Lung (tissue), 16 donors: ENCODE results near the gene TYMP. TPM values are rescaled to one million over a fixed set of nuclear protein-coding genes. Genes with fewer than 3 reads are reported as not detected.

Experiments
- ATAC-seq: fragments of 200-7000 bp; cut with Tn5 transposase; one replicate; pipeline ENCODE4 v1.9.1; 2020; ENCODE audit warnings: moderate number of reproducible peaks; ENCODE audit not compliant: insufficient read depth, low FRiP score
- DNase-seq, 3 donors: peaks; one replicate each; pipeline ENCODE4 v3.0.0-alpha.2; 2013 to 2017
- H3K27ac ChIP-seq, 2 donors: one replicate each; pipeline ENCODE4 v1.5.1; 2013; ENCODE audit warnings: mild to moderate bottlenecking in 2 of 2, moderate library complexity in 2 of 2, control low read depth in 1 of 2, inconsistent platforms in 1 of 2, low read depth in 1 of 2, low read length in 1 of 2
- H3K27me3 ChIP-seq, 3 donors: one replicate each; pipeline ENCODE4 v1.5.1; 2013; ENCODE audit warnings: low read length in 2 of 3; ENCODE audit not compliant: control insufficient read depth in 3 of 3, insufficient read depth in 3 of 3
- H3K36me3 ChIP-seq, 4 donors: one replicate each; pipeline ENCODE4 v1.5.1; 2013; ENCODE audit warnings: low read length in 4 of 4, mild to moderate bottlenecking in 1 of 4, moderate library complexity in 1 of 4; ENCODE audit not compliant: control insufficient read depth in 4 of 4, insufficient read depth in 4 of 4
- H3K4me1 ChIP-seq, 5 donors: one replicate each; pipeline ENCODE4 v1.5.1; 2013; ENCODE audit warnings: low read length in 5 of 5, mild to moderate bottlenecking in 2 of 5, moderate library complexity in 1 of 5; ENCODE audit not compliant: control insufficient read depth in 5 of 5, insufficient read depth in 5 of 5
- H3K4me3 ChIP-seq: one replicate; pipeline ENCODE4 v1.5.1; 2013; ENCODE audit warnings: mild to moderate bottlenecking, control low read depth, moderate library complexity
- H3K9ac ChIP-seq, 2 donors: one replicate each; pipeline ENCODE4 v1.5.1; 2013; ENCODE audit warnings: low read length in 2 of 2, control low read depth in 1 of 2; ENCODE audit not compliant: insufficient read depth in 1 of 2
- H3K9me3 ChIP-seq, 4 donors: one replicate each; pipeline ENCODE4 v1.5.1; 2013; ENCODE audit warnings: low read length in 3 of 4, mild to moderate bottlenecking in 1 of 4, moderate library complexity in 1 of 4; ENCODE audit not compliant: control insufficient read depth in 4 of 4, insufficient read depth in 3 of 4
- CTCF ChIP-seq: IDR thresholded peaks from 2 replicates; pipeline ENCODE4 v1.5.1; 2012; ENCODE audit warnings: mild to moderate bottlenecking; ENCODE audit errors: control extremely low read depth, extremely low read depth
- WGBS, 2 donors: extraction: QIAGEN DNeasy Blood & Tissue Kit; methylation state at CpG; one replicate each; pipeline ENCODE4 v1.1.7; 2013; 5-methylcytosine and 5-hydroxymethylcytosine counted together
- long read RNA-seq, 5 donors: transcript quantifications; one replicate each; lab custom pipeline, GENCODE V29; 2026
- polyA plus RNA-seq, 2 donors: library from polyadenylated mRNA; stranded (reverse); fragments of 200-250 nt; gene quantifications; one replicate each; pipeline ENCODE4 v1.2.1, GENCODE V29; 2013
- total RNA-seq, 2 donors: library from RNA; depleted of rRNA in 1 of 2; stranded (reverse); fragments of >200 nt in 1 of 2; gene quantifications; one replicate each; pipeline ENCODE4 v1.2.1, GENCODE V29; 2014 to 2021
- donor health status: control.
- donor health status: control.
- donor health status: Bipolar disorder and iron deficiency.
- donor health status: healthy.
- donor health status: DM: yes; HTN: yes; CAD: no.

The TYMP gene
- 100 to 1,000 TPM in 1 of 2 donors, 10 to 100 TPM in 1; 52.7 to 367 TPM for total RNA-seq
- 100 to 1,000 TPM in 1 of 2 donors, 10 to 100 TPM in 1; 99.2 to 641 TPM for polyA plus RNA-seq
- long read RNA-seq, donor 1: 0 reads
- long read RNA-seq, donor 2, partial matches to known transcripts: 0 of 2 reads
- long read RNA-seq, donor 2, other reads (novel, unspliced or antisense): 0 of 2 reads
- long read RNA-seq, donor 3: 0 reads
- long read RNA-seq, donor 4: 0 reads
- long read RNA-seq, donor 5, partial matches to known transcripts: 0 of 2 reads
- long read RNA-seq, donor 5, other reads (novel, unspliced or antisense): 0 of 2 reads

- TF ChIP-seq CTCF: no peak
- Histone ChIP-seq H3K9ac (no peak within 1 kb of the TSS), H3K27ac (peak within 1 kb of the TSS; percentile 95 to 99), H3K4me1 (peaks cover 0 to 33% (median 20%) of the 10 kb centered on the region in 5 donors), H3K36me3 (peaks cover 0 to 1% (median 0%) of the 10 kb centered on the region in 4 donors), H3K9me3 (no peaks in the 10 kb centered on the region), H3K4me3 (peak within 1 kb of the TSS; percentile 64), H3K27me3 (peaks cover 0 to 38% (median 23%) of the 10 kb centered on the region in 3 donors)
- 0 to 1% methylated on average over 70 to 92 of the region's 92 CpGs for WGBS, 2 donors
- ATAC-seq (peak; percentile 34), DNase-seq (peak; percentile 67 to 70 (median 68))
Observed at GRCh38 chr22:50529897-50530579, at the start of gene TYMP. Gene TYMP (minus strand): TSS chr22:50530012. CDS start chr22:50529709, 303 bp downstream.

- Histone ChIP-seq H3K27ac (peak overlapping the region in 1 of 2 donors; percentile 90), H3K9me3 (no peaks in the 10 kb centered on the region), H3K4me3 (no peak overlapping the region), H3K36me3 (peaks cover 0 to 7% (median 0%) of the 10 kb centered on the region in 4 donors), H3K27me3 (peaks cover 0 to 11% (median 2%) of the 10 kb centered on the region in 3 donors), H3K9ac (peak overlapping the region in 1 of 2 donors; percentile 20), H3K4me1 (peaks cover 2 to 22% (median 5%) of the 10 kb centered on the region in 5 donors)
- no peak for TF ChIP-seq CTCF
- WGBS, 2 donors: 76 to 77% methylated on average over 8 of the region's 8 CpGs
- DNase-seq (no peak), ATAC-seq (no peak)
Observed at GRCh38 chr22:50578776-50579310, 49.0 kb upstream of the TYMP start.

- peak within 1 kb of the TSS in 1 of 2 donors; percentile 90 for H3K27ac ChIP-seq
- peak within 1 kb of the TSS in 1 of 2 donors; percentile 20 for H3K9ac ChIP-seq
- no peak for DNase-seq
Observed at GRCh38 chr22:50577987-50578775, 48.4 kb upstream of the TYMP start, which contains the start of gene CPT1B. Gene CPT1B (minus strand): TSS chr22:50578427. CDS start chr22:50577915, 512 bp downstream.

More at GRCh38 chr22:50577987-50578775, 48.4 kb upstream of the TYMP start, which contains the start of gene CPT1B:
- H3K4me3 ChIP-seq: no peak within 1 kb of the TSS
- no peak for ATAC-seq
- peaks cover 0 to 16% (median 5%) of the 10 kb centered on the region in 5 donors for H3K4me1 ChIP-seq
- no peaks in the 10 kb centered on the region for H3K9me3 ChIP-seq
- no peak for TF ChIP-seq CTCF
- H3K36me3 ChIP-seq: peaks cover 0 to 7% (median 0%) of the 10 kb centered on the region in 4 donors
- WGBS, 2 donors: 29 to 35% methylated on average over 57 to 63 of the region's 63 CpGs
- H3K27me3 ChIP-seq: peaks cover 0 to 11% (median 2%) of the 10 kb centered on the region in 3 donors
